PC-3 (cell line): ENCODE results near the gene ZBTB16.

ENCODE experiments used
- EZH2 ChIP-seq: fragments of 300-600 bp; sonication (generic); IDR thresholded peaks from one replicate; pipeline ENCODE4 v1.6.1; 2017; ENCODE audit warnings: antibody characterized with exemption, mild to moderate bottlenecking, low read length; ENCODE audit not compliant: unreplicated experiment
- TF ChIP-seq, protein P1 (sequence below): fragments of 300-600 bp; sonication (generic); conservative IDR thresholded peaks from 2 replicates; pipeline ENCODE4 v1.5.1; 2017; ENCODE audit warnings: antibody characterized with exemption, low read depth, mild to moderate bottlenecking, low read length

DNA sequence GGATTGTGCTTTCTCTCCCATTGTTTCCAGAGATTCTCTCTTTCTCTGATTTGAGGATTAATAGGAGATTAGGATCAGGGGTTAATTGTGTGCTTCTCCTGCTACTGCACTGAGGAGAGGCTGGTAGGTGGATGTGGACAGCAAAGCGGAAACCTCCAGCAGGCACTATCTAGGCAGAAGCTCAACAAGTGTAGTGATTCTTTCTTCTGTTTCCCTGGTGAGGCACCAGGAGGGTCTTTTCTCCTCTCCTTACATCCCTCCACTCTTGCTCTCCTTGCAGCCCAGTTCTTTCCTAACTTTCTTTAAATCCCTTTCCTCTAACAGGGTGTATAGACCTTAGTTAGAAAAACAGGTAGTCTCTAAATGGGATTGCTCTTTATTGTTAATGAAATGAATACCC lies 1.9 kb upstream of the ZBTB16 start:
- TF ChIP-seq, protein P1, sequence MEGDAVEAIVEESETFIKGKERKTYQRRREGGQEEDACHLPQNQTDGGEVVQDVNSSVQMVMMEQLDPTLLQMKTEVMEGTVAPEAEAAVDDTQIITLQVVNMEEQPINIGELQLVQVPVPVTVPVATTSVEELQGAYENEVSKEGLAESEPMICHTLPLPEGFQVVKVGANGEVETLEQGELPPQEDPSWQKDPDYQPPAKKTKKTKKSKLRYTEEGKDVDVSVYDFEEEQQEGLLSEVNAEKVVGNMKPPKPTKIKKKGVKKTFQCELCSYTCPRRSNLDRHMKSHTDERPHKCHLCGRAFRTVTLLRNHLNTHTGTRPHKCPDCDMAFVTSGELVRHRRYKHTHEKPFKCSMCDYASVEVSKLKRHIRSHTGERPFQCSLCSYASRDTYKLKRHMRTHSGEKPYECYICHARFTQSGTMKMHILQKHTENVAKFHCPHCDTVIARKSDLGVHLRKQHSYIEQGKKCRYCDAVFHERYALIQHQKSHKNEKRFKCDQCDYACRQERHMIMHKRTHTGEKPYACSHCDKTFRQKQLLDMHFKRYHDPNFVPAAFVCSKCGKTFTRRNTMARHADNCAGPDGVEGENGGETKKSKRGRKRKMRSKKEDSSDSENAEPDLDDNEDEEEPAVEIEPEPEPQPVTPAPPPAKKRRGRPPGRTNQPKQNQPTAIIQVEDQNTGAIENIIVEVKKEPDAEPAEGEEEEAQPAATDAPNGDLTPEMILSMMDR = no peak
- TF ChIP-seq EZH2 = no peak
